Colonic mucosa (tissue), 4 donors: ENCODE data around the gene PTPRN2. TPM values are rescaled to one million over a fixed set of nuclear protein-coding genes. Genes with fewer than 3 reads are reported as not detected.

Source experiments
- DNase-seq: peaks from one replicate; pipeline ENCODE4 v3.0.0-alpha.2; 2020
- H3K27ac ChIP-seq: fragments of 200-600 bp; one replicate; pipeline ENCODE4 v1.8.0; 2021
- H3K27me3 ChIP-seq: fragments of 200-600 bp; one replicate; pipeline ENCODE4 v1.8.0; 2021
- H3K36me3 ChIP-seq: fragments of 200-600 bp; one replicate; pipeline ENCODE4 v1.8.0; 2021
- H3K4me1 ChIP-seq: fragments of 200-600 bp; one replicate; pipeline ENCODE4 v1.8.0; 2021; ENCODE audit warnings: mild to moderate bottlenecking
- H3K4me3 ChIP-seq: fragments of 200-600 bp; one replicate; pipeline ENCODE4 v1.8.0; 2021
- H3K9ac ChIP-seq, 2 donors: one replicate each; pipeline ENCODE4 v1.7.0; 2013; ENCODE audit warnings: control low read depth in 2 of 2, low read depth in 2 of 2, low read length in 2 of 2
- H3K9me3 ChIP-seq: fragments of 200-600 bp; one replicate; pipeline ENCODE4 v1.8.0; 2021
- CTCF ChIP-seq: fragments of 200-600 bp; IDR thresholded peaks from one replicate; pipeline ENCODE4 v1.8.0; 2022; ENCODE audit warnings: antibody characterized with exemption, mild to moderate bottlenecking
- intact Hi-C: fragments of 100-400 bp; cut with DNase I; formaldehyde crosslinking; loops from one replicate; pipeline ENCODE4 v1.14.1; 2022
- total RNA-seq, 2 donors: library from RNA; stranded (reverse); fragmentation: NEBNext Ultra II Directional in 1 of 2; extraction: Animal tissue kit (Norgen Biotek cat#: 25700) in 1 of 2; gene quantifications; one replicate each; pipeline ENCODE4 v1.2.1, GENCODE V29; 2021
- donor health status: healthy.
- donor health status: DM: no; HTN: no; CAD: no.
- donor health status: DM: no; HTN: no; CAD: no.

PTPRN2 gene
- total RNA-seq, 2 donors from 2014 or later, result 14.7 to 21.6 TPM

DNA sequence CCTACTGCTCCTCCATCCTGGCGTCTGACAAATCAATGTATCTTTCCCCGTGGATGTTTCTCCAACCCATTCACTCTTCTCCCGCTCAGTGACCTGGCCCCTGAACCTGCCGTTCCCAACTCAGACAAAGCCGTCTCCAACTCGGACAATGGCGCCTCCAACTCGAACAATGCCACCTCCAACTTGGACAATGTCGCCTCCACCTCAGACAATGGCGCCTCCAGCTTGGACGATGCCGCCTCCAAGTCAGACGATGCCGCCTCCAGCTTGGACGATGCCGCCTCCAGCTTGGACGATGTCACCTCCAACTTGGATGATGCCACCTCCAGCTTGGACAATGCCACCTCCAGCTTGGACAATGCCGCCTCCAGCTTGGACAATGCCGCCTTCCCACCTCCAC is 642.2 kb downstream of the PTPRN2 start:
- DNase-seq, result no peak
- no peaks in the 10 kb centered on the region for H3K27me3 ChIP-seq
- intact Hi-C loops, result no loop called here
- no peaks in the 10 kb centered on the region for H3K4me1 ChIP-seq
- no peaks in the 10 kb centered on the region for H3K36me3 ChIP-seq
- no peak for TF ChIP-seq CTCF
- H3K9me3 ChIP-seq, result no peaks in the 10 kb centered on the region
- no peak overlapping the region for H3K9ac ChIP-seq
- no peak overlapping the region for H3K27ac ChIP-seq
- no peak overlapping the region for H3K4me3 ChIP-seq

DNA sequence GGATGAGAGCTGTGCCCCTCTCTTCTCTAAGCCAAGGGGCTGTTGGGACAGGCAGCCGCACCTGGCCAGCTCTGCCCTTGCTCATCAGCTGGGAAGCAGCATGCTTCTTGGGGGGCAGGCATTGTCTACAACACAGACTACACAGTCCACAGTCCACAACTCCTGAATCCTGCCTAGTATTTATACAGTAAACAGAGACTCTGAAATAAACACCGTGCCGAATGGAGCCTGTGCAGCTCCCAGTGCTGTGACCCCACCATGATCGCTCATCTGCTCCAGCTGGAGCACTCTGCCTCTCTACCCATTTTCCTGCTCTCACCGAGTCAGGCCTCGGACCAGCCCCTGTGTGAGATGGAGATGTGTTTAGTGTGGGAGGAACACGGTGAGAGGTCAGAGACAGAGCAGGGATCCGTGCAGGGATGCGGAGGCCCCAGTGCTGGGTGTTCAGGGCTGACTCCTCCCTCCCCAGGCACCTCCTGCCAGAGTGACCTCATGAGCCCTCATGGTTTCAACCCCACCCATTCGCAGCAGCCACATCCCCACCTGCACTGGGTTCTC is 642.8 kb downstream of the PTPRN2 start:
- DNase-seq, result no peak
- Histone ChIP-seq H3K27ac (no peak overlapping the region), H3K4me1 (no peaks in the 10 kb centered on the region), H3K9ac (no peak overlapping the region), H3K27me3 (no peaks in the 10 kb centered on the region), H3K9me3 (no peaks in the 10 kb centered on the region), H3K4me3 (no peak overlapping the region), H3K36me3 (no peaks in the 10 kb centered on the region)
- intact Hi-C loops, result no loop called here
- no peak for TF ChIP-seq CTCF

DNA sequence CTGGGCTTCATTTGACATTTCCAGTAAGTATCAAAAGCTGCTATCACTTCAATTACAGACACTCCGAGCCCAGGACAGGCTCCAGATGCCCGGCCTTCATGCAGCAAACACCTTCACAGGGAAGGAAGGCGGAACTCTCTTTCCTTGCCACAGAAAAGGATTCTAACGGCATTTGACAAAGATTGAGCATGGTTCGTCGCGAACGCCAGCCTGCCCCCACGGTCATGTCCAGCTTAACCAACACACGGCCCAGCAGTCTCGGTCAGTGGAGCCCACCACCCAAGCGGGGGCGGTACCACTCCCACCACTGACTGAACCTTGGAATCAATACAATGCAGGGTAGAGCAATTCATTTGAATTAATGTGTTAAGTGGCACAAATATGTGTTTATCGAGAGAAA is 643.6 kb downstream of the PTPRN2 start:
- DNase-seq, result no peak
- Histone ChIP-seq H3K9ac (no peak overlapping the region), H3K4me3 (no peak overlapping the region), H3K9me3 (no peaks in the 10 kb centered on the region), H3K36me3 (no peaks in the 10 kb centered on the region), H3K27ac (no peak overlapping the region), H3K27me3 (no peaks in the 10 kb centered on the region), H3K4me1 (no peaks in the 10 kb centered on the region)
- intact Hi-C loops, result no loop called here
- no peak for TF ChIP-seq CTCF

DNA sequence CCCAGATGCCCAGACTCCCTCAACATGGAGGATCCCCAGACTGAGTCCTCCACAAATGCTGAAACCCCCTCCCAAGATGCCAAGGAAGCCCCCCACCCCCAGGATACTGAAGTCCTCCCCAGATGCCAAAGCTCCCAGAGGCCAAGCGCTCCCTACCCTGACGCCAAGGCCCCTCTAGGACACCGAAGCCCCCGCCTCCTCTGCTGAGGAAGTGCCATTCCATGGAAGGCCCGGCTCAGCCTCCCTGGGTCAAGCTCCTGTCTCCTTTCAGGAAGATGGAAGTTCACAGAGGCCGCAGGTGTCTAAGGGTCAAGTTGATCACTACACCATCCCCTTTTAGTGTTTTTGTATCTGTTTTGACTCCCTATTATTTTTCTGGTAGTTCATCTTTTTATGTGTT is 644.1 kb downstream of the PTPRN2 start:
- TF ChIP-seq CTCF, result no peak
- H3K27ac ChIP-seq, result no peak overlapping the region
- DNase-seq, result no peak
- intact Hi-C loops, result no loop called here
- no peaks in the 10 kb centered on the region for H3K27me3 ChIP-seq
- H3K4me1 ChIP-seq, result no peaks in the 10 kb centered on the region
- H3K9ac ChIP-seq, result no peak overlapping the region
- H3K9me3 ChIP-seq, result no peaks in the 10 kb centered on the region
- no peaks in the 10 kb centered on the region for H3K36me3 ChIP-seq
- no peak overlapping the region for H3K4me3 ChIP-seq

DNA sequence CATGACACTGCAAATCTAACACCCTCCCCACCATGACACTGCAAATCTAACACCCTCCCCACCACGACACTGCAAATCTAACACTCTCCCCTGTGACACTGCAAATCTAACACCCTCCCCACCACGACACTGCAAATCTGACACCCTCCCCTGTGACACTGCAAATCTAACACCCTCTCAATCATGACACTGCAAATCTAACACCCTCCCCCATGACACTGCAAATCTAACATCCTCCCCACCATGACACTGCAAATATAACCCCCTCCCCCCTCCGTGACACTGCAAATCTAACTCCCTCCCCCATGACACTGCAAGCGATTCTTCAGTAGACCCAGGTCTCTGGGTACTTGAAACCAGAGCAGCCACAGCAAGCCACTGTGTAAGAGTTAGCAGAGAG is 646.4 kb downstream of the PTPRN2 start:
- intact Hi-C loops, result no loop called here
- H3K36me3 ChIP-seq, result no peaks in the 10 kb centered on the region
- no peaks in the 10 kb centered on the region for H3K4me1 ChIP-seq
- TF ChIP-seq CTCF, result no peak
- H3K9me3 ChIP-seq, result no peaks in the 10 kb centered on the region
- H3K27ac ChIP-seq, result no peak overlapping the region
- no peak overlapping the region for H3K4me3 ChIP-seq
- no peak overlapping the region for H3K9ac ChIP-seq
- no peaks in the 10 kb centered on the region for H3K27me3 ChIP-seq
- no peak for DNase-seq
